HG03159 (cell line): ENCODE results near the gene COL9A3.

Experiments
- ATAC-seq: cut with Tn5 transposase; IDR thresholded peaks from one replicate; pipeline ENCODE4 v1.9.1; 2021; ENCODE audit warnings: mild to moderate bottlenecking, moderate library complexity; ENCODE audit not compliant: unreplicated experiment

Gene COL9A3

DNA sequence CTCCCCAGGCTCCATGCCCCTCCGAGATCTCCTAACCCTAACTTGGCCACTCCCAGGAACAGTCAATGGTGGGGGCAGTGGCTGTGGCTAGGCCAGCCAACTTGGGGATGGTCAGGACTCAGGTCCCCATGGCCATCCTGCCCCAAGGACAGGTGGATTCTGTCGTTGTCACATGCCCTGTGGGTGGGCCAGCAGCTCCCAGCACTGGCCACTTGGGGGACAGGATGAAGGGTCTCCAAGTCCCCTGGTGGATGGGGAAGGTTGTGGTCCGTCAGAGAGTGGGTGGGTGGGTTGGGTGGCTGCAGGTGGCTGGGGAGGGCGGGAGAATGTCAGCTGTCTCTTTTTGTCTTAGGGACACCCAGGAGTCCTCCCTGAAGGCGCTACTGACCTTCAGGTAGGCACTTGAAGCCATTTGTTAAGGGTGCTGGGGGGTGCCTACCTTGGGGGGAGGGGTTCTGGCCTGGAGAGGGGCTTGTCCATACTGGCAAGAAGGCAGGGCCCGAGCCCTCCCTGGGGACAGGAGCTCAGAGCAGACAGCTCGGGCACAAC is 5.5 kb downstream of the COL9A3 start:
- ATAC-seq, result no peak

DNA sequence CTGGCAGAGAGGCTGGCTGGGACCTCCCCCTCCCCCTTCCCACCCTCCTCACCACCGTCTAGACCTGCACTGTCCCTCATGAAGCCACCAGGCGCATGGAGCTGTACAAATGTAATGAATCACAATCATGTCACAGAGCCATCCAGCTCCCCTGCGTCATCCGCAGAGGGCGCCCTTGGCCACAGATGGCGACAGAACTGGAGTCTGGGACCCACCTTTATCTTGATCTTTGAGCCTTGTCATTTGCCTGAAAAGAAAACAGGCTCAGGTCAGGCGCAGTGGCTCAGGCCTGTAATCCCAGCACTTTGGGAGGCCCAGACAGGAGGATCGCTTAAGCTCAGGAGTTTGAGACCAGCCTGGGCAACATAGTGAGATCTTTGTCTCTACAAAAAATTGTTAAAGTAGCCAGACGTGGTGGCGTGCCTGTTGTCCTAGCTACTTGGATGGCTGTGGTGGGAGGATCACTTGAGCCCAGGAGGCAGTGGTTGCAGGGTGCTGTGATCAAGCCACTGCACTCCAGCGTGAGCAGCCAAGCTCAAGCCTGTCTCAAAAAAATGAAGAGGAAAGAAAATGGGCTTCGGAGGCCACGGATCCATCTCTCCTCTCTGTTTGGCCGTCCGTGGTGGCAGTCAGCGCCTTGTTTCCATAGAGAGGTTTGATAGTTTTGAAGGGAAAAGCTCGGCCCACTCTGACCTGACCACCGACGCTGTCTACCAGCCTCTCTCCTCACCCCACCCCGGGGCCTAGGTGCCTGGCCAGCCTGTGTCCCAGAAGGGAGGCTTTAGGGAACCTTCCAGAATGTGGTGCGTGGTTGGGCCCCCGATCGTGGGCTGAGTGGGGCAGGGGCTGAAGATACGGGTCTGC is 6.2 kb downstream of the COL9A3 start:
- ATAC-seq, result no peak

DNA sequence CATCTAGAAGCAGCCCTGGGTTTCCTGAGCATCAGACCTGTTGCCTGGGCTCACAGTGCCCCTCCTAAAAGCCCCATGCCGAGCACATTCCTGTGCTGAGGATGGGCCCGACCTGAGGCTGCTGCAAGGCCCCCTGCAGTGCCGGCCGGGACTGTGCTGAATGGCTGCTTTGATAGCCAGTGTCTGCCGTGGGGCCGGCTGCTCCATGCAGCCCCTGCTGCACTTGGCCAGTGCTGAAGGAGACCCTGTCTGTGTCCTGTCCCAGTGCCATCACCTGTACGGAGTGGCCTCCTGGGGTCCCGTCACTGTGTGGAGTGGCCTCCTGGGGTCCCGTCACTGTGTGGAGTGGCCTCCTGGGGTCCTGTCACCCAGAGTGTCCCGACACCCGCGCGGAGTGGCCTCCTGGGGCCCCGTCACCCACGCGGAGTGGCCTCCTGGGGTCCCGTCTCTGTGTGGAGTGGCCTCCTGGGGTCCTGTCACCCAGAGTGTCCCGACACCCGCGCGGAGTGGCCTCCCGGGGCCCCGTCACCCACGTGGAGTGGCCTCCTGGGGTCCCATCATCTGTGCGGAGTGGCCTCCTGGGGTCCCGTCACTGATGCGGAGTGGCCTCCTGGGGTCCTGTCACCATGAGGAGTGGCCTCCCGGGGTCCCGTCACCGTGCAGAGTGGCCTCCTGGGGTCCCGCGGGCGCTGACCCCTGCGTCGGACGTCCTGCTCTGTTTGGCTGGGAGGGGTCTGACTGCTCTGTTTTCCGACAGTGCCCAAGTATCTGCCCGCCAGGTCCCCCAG is 7.0 kb downstream of the COL9A3 start:
- ATAC-seq, result no peak

DNA sequence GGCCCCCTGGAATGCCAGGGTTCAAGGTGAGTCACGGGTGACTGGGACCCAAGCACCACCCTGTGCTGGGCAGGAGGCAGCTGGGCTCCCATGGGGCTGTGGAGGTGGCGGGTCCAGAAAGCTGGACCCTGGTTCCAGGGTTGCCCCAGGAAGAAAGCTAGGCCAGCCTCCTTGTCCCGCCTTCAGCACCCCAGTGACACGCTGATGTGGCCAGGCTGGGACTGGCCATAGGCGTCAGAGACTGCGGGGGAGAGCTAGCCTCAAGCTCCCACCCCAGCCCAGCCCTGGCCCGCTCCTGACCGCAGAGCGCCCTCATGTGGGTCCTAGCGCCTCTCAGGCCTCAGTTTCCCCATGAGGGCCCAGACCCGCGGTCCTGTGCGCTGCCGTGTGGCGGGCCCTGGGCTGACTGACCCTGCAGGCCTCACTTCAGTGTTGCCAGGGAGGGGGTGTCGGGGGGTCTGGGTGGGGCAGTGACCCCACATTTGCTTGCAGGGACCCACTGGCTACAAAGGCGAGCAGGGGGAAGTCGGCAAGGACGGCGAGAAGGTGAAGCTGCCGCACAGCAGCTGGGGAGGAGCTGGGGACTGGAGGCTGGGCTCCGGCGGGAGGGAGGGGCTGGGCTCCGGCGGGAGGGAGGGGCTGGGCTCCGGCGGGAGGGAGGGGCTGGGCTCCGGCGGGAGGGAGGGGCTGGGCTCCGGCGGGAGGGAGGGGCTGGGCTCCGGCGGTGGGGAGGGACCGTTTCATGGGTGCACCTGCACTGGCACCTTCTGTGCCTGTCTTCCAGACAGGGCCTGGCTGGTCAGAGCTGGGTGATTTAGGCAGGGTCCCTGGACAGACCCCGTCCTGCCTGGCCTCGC is 7.9 kb downstream of the COL9A3 start:
- no peak for ATAC-seq

DNA sequence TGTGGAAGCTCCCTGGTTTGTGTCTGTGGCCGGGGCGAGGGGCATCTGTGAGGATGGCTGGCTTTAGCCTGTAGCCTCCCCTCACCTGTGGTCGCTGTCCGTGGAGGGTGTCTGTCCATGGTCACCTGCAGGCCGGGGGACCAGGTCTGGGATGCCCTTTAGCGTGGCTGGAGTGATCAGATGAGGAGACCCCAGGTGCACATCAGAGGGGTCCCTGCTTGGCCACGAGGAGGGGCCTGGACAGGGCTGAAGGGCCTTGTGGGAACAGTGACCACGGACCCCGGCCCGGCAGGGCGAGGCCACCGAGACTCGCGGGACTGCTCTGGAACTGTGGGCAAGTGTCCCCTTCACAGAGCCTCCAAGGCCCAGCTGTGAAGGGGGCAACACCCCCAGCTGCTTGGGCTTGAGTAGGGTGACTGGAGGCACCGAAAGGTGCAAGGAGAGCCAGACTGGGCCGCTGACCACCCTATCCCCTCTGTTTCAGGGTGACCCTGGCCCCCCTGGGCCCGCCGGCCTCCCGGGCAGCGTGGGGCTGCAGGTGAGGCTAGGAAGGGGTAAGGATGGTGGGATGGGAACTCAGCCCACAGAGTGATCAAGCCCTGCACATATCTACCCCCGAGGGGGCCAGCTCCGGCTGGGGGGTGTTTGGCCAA is 8.6 kb downstream of the COL9A3 start:
- no peak for ATAC-seq

DNA sequence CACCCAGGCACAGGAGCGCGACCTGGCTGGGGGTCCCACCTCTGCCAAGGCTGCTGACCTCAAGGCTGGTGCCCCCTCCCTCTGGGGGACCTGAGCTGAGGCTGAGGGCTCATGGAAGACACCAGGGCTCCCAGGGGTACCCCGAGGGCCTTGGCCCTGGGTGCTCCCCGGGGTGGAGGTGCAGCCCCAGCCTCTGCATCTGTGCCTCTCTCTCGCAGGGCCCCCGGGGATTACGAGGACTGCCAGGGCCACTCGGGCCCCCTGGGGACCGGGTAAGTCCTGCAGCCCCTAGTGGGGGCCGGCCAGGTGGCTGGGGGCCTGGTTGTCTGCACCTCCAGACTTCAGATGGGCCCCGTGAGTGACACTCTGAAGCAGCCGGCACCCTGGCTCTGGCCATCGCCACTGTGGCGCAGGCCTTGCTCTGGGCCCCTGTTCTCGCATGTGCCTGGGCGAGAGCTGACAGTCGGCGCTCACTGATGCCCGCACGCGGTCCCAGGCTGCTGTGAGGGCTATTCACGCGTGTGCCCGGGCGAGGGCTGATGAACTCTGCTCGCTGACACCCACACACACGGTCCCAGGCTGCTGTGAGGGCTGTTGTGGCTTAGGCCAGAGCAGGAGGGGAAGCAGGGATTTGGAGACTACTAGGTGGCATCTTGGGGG is 9.3 kb downstream of the COL9A3 start:
- no peak for ATAC-seq

DNA sequence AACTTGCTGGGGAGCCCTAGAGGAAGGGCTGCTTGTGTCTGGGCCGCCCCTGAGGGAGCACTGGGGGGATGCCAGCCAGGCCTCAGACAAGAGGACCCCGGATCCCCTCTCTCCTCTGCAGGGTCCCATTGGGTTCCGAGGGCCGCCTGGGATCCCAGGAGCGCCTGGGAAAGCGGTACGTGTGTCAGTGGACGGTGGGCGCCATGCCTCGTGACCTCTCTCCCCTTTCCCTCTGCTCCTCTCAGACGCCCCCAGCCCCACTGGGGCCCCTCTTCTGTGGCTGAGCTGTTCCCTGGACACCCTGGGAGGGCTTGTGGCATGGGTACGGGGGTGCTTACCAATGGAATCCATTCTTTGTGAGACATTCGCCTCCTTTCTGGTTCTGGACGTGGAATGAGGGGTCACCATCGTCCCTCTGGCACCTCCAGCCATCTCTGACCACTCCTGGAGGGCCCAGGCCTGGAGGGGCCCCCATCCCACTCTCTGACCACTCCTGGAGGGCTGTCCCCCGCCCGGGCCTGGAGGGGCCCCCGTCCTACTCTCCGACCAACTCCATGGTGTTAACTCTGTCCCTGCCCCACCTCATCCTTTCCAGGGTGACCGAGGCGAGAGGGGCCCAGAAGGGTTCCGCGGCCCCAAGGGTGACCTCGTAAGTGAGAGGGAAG is 9.9 kb downstream of the COL9A3 start:
- no peak for ATAC-seq

DNA sequence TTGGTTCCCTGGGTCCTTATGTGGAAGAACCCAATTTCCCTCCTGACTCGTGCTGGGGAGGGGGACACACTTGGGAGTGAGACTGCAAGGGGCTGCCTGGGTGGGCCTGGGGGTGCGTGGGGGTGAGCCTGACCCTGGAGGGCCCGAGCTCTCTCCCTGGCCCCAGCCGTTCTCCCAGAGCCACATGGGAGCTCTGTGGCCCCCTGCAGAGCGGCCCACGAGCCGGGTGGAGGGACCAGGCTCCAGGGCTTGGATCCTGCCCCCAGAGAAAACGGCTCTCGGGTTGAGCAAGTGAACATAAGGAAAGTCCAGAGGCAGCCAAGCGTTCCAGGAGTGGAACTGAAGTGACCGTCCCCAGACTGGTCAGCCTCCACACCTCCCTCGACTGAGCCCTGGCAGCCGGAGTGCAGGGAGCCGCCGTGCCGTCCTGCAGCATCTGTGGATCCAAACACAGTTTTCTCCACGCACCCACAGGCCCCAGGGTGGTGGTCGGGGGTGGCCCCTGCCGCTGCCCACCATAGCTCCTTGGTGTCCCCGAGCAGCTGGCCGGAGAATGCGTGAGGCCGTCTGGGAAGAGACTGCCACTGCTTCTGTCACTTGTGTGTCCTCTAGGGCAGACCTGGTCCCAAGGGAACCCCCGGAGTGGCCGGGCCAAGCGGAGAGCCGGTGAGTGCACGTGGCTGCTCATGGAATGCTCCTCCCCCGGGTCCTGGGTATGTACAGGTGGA is 10.6 kb downstream of the COL9A3 start:
- ATAC-seq, result no peak

DNA sequence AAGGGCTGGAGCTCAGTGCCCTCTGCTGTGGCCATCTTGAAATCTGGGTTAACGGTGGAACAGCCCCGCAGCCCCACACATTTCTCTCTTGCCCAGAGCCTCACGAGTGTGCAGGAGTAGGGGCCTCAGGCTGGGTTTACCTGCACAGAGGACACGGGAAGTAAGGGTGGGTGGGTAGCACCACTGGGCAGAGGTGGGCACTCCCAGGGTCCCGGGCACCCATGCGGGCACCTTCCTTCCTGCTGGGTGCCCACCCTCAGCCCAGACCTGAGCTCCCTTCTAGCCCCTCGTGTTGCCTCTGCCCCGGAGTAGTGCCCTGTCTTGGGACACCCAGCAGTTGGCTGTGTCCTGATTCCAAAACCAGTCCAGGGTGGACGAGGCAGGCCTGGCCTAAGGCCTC is 11.2 kb downstream of the COL9A3 start:
- ATAC-seq, result no peak

DNA sequence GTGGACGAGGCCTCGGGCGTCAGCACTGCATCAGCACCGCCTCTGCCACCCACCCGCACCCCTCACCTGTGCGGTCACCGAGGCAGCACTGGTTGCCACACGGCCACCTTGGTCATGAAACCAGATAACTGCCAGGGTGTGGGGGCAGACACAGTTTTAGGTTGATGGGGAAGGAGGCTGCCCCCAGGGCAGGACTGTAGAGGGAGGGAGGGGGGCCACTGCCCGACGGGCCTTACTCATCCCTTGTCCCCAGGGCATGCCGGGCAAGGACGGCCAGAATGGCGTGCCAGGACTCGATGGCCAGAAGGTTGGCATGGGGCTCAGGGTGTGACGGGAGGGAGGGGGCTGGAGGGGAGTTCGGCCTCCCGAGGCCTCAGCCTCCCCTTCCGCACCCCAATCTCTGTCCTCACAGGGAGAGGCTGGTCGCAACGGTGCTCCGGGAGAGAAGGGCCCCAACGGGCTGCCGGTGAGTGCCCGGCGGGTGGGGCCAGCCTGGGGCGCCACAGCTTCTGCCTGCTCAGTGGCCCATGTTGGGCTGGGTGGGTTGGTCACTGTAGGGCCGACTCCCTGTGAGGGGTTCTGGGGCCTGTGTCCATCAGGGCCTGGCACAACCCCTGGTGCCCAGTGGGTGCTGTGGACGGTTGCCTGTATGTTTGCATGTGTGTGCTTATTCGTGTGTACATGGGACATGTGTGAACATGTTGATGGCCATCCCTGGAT is 11.8 kb downstream of the COL9A3 start:
- no peak for ATAC-seq

DNA sequence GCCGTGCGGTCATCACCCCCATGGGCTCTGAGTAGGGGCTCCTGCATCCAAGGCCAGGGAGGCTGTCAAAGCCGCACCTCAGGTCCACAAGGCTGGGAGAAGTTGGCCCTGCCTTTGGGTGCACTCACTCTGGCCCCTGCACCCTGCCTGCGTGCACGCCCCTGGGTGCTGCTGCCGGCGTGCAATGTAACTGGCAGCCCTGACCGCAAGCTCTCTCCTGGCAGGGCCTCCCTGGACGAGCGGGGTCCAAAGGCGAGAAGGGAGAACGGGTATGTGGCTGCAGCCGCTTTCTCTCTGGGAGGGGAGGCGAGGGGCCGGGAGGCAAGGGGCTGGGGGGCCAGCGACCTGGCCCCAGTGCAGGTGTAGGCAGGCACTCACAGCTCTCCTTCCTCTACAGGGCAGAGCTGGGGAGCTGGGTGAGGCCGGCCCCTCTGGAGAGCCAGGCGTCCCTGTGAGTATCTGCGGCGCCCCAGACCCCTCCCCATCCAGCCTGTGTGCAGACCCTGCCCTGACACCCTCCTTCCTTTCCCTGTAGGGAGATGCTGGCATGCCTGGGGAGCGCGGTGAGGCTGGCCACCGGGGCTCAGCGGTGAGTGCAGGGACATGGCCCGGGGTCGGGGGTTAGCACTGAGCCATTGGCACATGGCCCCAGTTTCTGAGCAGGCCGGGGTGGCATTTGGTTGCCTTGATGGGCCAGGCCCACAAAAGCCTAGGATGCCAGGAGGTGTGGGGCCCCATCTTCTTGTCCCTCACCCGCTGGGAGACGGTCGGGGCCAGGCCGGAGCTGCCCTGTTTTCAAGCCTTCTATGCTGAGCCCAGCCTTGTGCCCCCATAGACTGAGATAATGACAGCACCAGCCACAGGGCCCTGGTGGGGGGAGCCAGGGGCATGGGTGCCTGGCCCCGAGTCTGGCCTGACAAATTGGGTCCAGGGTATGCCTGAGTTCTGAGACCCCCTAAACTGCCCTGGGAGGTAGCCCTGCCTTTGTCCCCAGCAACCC is 12.7 kb downstream of the COL9A3 start:
- ATAC-seq, result no peak

DNA sequence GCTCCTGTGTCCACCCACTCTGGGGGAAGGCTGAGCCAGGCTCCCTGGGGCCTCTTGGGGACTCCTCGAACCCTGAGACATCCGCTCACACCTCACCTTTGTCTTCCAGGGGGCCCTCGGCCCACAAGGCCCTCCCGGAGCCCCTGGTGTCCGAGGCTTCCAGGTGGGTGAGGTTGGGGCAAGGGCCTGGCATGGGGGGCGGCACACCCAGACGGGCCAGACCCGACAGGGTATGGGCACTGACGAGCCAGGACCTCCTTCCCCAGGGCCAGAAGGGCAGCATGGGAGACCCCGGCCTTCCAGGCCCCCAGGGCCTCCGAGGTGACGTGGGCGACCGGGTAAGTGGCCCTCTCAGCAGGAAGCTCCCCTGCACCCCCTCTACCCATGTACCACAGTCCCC is 13.4 kb downstream of the COL9A3 start:
- no peak for ATAC-seq

DNA sequence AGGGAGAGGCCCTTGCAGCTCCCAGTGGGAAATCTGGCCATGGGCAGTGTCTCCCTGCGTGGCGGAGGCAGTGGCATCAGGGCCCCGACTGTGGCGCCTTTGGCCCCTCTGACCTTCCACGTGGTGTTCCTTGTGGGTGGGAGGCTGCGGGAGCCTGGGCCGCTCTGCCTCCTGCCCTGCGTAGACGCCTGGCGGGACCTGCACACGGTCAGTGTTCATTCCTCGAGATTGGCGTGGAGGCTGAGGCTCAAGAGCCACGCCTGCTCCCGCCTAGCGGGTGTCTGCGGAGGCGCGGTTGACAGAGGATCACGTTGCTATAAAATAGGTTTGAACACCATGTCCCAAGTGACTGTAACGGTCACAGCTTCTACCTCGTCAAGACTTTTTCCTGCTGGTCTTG is 14.0 kb downstream of the COL9A3 start:
- ATAC-seq, result no peak

DNA sequence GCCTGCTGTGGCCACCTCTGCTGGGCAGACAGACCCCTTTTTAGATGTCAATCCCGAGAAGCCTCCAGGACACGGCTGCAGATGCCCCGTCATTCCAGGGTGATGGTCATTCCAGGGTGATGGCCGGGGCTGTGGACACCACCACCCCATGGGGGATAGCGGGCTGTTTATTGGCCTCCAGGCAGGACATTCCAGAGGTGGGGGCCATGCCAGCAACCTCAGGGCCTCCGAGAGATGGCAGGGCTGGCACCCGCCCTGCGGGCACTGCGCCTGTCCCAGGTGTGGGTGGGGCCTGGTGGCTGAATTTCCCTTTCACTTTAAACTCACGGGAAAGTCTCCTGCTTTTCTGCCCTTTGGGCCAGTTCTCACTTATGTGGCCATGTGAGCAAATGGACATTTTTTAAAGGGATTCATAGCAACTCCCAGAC is 14.5 kb downstream of the COL9A3 start:
- no peak for ATAC-seq

DNA sequence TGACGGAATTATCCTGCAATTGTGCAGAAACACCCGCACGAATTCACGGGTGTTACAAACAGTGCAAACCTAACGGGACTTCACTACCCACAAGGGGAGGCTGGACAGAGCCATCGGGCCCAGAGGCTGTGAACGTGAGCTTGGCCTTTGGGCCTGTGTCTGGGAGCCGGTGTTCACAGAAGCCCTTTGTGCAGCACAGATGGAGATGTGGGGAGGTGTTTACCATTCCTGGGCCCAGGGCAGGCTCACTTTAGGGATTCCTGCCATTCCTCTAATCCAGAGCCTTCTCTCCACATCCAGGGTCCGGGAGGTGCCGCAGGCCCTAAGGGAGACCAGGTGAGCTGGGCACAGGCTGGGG is 15.0 kb downstream of the COL9A3 start:
- no peak for ATAC-seq

DNA sequence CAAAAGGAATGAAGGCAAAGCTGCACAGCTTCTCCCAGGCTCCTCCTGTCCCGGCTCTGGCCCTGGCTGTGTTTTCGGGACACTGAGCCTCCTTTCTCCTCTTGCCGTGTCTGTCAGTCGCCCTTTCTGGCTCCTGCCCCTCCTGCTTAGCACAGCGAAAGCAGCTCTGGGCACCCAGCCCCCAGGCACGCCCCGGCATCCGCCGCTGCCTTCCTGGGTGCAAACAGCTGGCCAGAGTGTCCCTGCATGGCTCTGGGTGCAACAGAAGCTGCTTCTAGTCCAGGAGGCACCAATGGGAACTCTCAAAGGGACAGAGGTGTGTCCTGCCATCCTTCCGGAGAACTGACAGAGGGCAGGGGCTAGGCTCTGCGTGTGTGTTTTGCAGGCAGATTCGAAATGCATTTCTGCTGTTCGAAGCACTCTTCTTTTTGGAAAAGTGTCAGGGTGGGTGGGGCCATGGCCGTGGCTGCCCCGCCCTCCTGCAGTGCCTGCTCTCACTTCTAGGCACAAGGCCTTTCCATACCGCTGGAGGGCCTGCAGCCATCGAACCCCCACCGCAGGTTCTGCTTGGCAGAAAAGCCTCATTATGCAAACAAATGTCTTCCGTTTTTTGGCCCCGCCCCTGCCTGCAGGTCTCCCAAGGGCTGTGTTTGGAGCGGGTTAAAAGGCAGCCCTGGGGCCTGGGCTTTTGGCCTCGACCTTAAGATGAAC is 15.5 kb downstream of the COL9A3 start:
- no peak for ATAC-seq
